Measurements from ENCODE around the gene LIFR. TPM values are rescaled to one million over a fixed set of nuclear protein-coding genes. Genes with fewer than 3 reads are reported as not detected.
"Not testable (repeated sequence)": the region's sequence is repeated elsewhere in the genome, so short reads cannot be mapped to it uniquely, and the experiment has no call there.

The LIFR gene
- total and polyA plus RNA-seq, 7 donors, result 10.1 to 74.5 (median 28.9) TPM

DNA sequence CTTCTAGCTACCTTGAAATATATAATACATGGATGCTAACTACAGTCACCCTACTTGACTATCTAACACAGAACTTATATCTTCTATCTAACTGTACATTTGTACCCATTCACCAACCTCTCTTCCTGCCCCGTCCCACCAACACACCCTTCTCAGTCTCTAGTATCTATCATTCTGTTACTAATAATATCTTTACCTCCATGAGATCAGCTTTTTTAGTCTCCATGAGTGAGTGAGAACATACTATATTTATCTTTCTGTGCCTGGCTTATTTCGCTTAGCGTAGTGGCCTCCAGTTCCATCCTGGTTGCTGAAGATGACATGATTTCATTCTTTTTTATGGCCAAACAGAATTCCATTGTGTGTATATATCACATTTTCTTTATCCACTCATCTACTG is 37.0 kb downstream of the LIFR start:
- DNase-seq (no peak), ATAC-seq (peak in 2 of 4 donors; percentile 52 to 65)
- no peak overlapping the region for H3K27ac ChIP-seq
- H3K4me1 ChIP-seq, result no peaks in the 10 kb centered on the region
- no peaks in the 10 kb centered on the region for H3K27me3 ChIP-seq (ENCODE audit: insufficient read depth in 3 of 3, low read length in 2 of 3)
- TF ChIP-seq, protein P1, sequence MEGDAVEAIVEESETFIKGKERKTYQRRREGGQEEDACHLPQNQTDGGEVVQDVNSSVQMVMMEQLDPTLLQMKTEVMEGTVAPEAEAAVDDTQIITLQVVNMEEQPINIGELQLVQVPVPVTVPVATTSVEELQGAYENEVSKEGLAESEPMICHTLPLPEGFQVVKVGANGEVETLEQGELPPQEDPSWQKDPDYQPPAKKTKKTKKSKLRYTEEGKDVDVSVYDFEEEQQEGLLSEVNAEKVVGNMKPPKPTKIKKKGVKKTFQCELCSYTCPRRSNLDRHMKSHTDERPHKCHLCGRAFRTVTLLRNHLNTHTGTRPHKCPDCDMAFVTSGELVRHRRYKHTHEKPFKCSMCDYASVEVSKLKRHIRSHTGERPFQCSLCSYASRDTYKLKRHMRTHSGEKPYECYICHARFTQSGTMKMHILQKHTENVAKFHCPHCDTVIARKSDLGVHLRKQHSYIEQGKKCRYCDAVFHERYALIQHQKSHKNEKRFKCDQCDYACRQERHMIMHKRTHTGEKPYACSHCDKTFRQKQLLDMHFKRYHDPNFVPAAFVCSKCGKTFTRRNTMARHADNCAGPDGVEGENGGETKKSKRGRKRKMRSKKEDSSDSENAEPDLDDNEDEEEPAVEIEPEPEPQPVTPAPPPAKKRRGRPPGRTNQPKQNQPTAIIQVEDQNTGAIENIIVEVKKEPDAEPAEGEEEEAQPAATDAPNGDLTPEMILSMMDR (IDR thresholded peaks at IDR 0.05), result no peak
- H3K36me3 ChIP-seq (ENCODE audit: insufficient read depth in 1 of 2, low read depth in 1 of 2), result peaks cover 7 to 73% of the 10 kb centered on the region in 2 donors
- WGBS, 3 donors, result 53 to 92% (median 71%) methylated on average over 3 of the region's 3 CpGs
- intact Hi-C loops (cut with DNase I), result no loop called here
- H3K4me3 ChIP-seq, result no peak overlapping the region
- H3K9me3 ChIP-seq, result no peaks in the 10 kb centered on the region

DNA sequence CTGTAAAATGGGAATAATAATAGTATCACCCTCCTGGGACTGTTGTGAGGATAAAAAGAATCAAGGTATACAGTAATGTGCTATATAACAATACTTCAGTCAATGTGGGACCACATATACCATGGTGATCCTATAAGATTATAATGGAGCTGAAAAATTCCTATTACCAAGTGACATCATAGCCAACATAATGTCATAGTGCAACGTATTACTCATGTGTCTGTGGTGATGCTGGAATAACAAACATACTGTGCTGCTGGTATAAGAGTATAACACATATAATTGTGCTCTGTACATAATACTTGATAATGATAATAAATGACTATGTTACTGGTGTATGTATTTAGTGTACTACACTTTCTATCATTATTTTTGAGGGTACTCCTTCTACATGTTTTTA is 38.1 kb downstream of the LIFR start:
- Histone ChIP-seq H3K27ac (no peak overlapping the region), H3K36me3 (ENCODE audit: insufficient read depth in 1 of 2, low read depth in 1 of 2) (peaks cover 3 to 66% of the 10 kb centered on the region in 2 donors), H3K27me3 (ENCODE audit: insufficient read depth in 3 of 3, low read length in 2 of 3) (no peaks in the 10 kb centered on the region), H3K9me3 (no peaks in the 10 kb centered on the region), H3K4me3 (no peak overlapping the region), H3K4me1 (no peaks in the 10 kb centered on the region)
- DNase-seq (no peak), ATAC-seq (no peak)
- intact Hi-C loops (cut with DNase I), result no loop called here
- 77 to 83% (median 81%) methylated on average over 1 of the region's 1 CpG for WGBS, 3 donors
- TF ChIP-seq, protein P1 (IDR thresholded peaks at IDR 0.05), result no peak

DNA sequence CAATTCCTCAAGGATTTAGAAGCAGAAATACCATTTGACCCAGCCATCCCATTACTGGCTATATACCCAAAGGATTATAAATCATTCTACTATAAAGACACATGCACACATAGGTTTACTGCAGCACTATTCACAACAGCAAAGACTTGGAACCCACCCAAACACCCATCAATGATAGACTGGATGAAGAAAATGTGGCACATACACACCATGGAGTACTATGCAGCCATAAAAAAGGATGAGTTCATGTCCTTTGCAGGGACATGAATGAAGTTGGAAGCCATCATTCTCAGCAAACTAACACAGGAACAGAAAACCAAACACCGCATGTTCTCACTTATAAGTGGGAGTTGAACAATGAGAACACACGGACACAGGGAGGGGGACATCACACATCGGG is 39.8 kb downstream of the LIFR start:
- WGBS, 3 donors, result 98 to 100% (median 98%) methylated on average over 3 of the region's 3 CpGs
- H3K36me3 ChIP-seq (ENCODE audit: insufficient read depth in 1 of 2, low read depth in 1 of 2), result peaks cover under 1 to 59% of the 10 kb centered on the region in 2 donors
- H3K4me1 ChIP-seq; H3K4me3 ChIP-seq; ATAC-seq; H3K27ac ChIP-seq; H3K27me3 ChIP-seq (ENCODE audit: insufficient read depth in 3 of 3, low read length in 2 of 3); H3K9me3 ChIP-seq; intact Hi-C loops (cut with DNase I); DNase-seq: not testable (repeated sequence)

DNA sequence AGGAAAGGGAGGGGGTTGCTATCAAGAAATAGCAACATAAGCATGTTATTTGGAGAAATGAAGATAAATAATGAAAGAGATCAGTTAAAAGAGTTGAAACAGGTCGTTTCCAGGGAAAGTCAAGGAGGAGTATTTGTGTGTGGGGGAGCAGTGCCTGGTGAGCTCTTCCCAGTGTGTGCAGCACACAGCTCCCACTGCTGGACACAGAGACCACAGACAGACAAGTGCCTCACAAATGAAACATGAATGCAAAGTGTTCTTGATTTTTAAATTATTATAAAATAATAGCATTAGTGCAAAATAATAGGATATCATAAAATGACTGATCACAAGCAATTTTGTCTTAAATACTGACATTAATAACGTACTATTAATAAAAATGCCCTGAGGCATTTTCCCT is 40.8 kb downstream of the LIFR start:
- intact Hi-C loops (cut with DNase I), result no loop called here
- H3K27ac ChIP-seq, result no peak overlapping the region
- H3K27me3 ChIP-seq (ENCODE audit: insufficient read depth in 3 of 3, low read length in 2 of 3), result no peaks in the 10 kb centered on the region
- H3K9me3 ChIP-seq, result no peaks in the 10 kb centered on the region
- TF ChIP-seq, protein P1 (IDR thresholded peaks at IDR 0.05), result peak; percentile 36
- no peak overlapping the region for H3K4me3 ChIP-seq
- no peak for DNase-seq
- H3K36me3 ChIP-seq (ENCODE audit: insufficient read depth in 1 of 2, low read depth in 1 of 2), result peaks cover 4 to 59% of the 10 kb centered on the region in 2 donors
- WGBS, 3 donors, result 54 to 60% (median 54%) methylated on average over 2 of the region's 2 CpGs
- ATAC-seq, result peak in 1 of 4 donors; percentile 59
- H3K4me1 ChIP-seq, result no peaks in the 10 kb centered on the region

DNA sequence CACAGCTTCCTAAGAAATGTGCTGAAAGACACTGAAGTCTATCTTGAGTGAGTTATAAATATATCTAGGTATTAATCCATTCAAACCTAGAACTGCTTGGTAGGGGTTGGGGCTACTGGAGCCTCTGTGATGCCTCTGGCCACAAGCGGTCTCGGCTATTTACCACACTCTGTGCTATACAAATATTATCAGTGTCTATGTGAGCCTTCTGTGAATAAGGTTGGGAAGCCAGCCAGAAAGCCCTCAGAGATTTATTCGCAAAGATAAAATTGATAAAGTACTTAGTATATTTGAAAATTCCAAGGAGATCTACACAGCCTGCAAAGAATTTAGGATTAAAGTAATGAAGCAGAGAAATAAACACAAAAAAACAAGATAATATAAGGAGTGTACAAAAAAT is 41.4 kb downstream of the LIFR start:
- WGBS, 3 donors, result 91 to 95% (median 95%) methylated on average over 3 of the region's 3 CpGs
- TF ChIP-seq, protein P1 (IDR thresholded peaks at IDR 0.05), result no peak
- no peaks in the 10 kb centered on the region for H3K9me3 ChIP-seq

More for the DNA sequence above, 41.4 kb downstream of the LIFR start:
- Histone ChIP-seq H3K36me3 (ENCODE audit: insufficient read depth in 1 of 2, low read depth in 1 of 2) (peaks cover 4 to 59% of the 10 kb centered on the region in 2 donors), H3K4me1 (no peaks in the 10 kb centered on the region), H3K4me3 (no peak overlapping the region), H3K27me3 (ENCODE audit: insufficient read depth in 3 of 3, low read length in 2 of 3) (no peaks in the 10 kb centered on the region), H3K27ac (no peak overlapping the region)
- intact Hi-C loops (cut with DNase I), result no loop called here
- ATAC-seq (no peak), DNase-seq (no peak)

Data from psoas muscle (tissue), 8 donors.